BJ (cell line): ENCODE results near the gene HIPK1. TPM values are rescaled to one million over a fixed set of nuclear protein-coding genes. Genes with fewer than 3 reads are reported as not detected.

ENCODE experiments used
- CTCF ChIA-PET: fragments of 350-600 bp; formaldehyde crosslinking; extraction: SDS; loops from one replicate; lab custom pipeline; 2021; ENCODE audit warnings: antibody characterized with exemption, inconsistent platforms; lab: Yijun Ruan, JAX
- POLR2A ChIA-PET: fragments of 300-600 bp; sonication (Branson Sonifier 250); formaldehyde crosslinking; extraction: SDS; loops from one replicate; lab custom pipeline; 2021; ENCODE audit warnings: antibody characterized with exemption; lab: Charles Lee
- DNase-seq: peaks from one replicate; pipeline ENCODE4 v3.0.0-alpha.2; 2011; ENCODE audit warnings: low read depth
- H3K27me3 ChIP-seq: 2 replicates; pipeline ENCODE4 v1.6.0; 2011; ENCODE audit warnings: low read length; ENCODE audit not compliant: control insufficient read depth, insufficient read depth
- H3K36me3 ChIP-seq: 2 replicates; pipeline ENCODE4 v1.5.1; 2011; ENCODE audit warnings: low read length; ENCODE audit not compliant: control insufficient read depth, insufficient read depth
- H3K4me3 ChIP-seq: 2 replicates; pipeline ENCODE4 v1.5.1; 2011; ENCODE audit warnings: low read depth, mild to moderate bottlenecking, control low read depth, low read length
- polyA plus RNA-seq: library from polyadenylated mRNA; depleted of rRNA; stranded (reverse); fragments of >200 nt; gene quantifications from 2 replicates; pipeline ENCODE4 v1.2.3, GENCODE V29; 2011
- TF ChIP-seq, protein P1 (sequence below): IDR thresholded peaks from 2 replicates; pipeline ENCODE4 v1.5.1; 2011; ENCODE audit warnings: low read depth, mild to moderate bottlenecking, control low read depth, inconsistent platforms, low read length, moderate library complexity; ENCODE audit not compliant: insufficient read depth

HIPK1 gene
- polyA plus RNA-seq, 1 experiment = 29.7 TPM

DNA sequence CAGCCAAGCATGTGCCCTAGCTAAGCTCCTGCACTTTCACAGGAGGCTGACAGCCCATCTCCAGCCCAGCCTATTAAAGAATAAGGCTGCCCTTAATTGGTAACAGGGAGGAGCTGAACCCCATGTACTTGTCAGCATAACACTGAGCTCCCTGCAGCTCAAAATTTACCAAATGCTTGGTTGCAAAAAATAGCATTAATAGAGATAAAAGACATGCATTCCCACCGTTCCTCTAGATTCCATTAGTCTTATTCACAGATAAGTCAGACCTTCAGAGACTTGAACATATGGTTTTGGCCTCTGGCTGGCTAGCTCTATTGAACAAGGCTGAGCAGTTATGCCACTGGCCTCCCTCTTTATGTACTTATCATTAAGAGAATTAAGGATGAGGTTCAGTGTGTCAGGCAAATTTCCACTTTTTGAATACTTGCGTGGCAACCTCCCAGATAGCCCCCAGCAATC lies 79.4 kb downstream of the HIPK1 start:
- Histone ChIP-seq H3K27me3 (no peaks in the 10 kb centered on the region), H3K36me3 (no peaks in the 10 kb centered on the region), H3K4me3 (no peak overlapping the region)
- ChIA-PET CTCF (interaction anchor here (0.7 to 1.5 kb wide), 7 partner anchors 25 to 495 kb away, joined by 3 to 6 read pairs (median 4); partner anchors contain the start of gene OLFML3), POLR2A (interaction anchor here (0.8 kb wide), 1 partner anchor 1836 kb away, joined by 4 read pairs; no protein-coding TSS in a partner anchor)
- TF ChIP-seq, protein P1, sequence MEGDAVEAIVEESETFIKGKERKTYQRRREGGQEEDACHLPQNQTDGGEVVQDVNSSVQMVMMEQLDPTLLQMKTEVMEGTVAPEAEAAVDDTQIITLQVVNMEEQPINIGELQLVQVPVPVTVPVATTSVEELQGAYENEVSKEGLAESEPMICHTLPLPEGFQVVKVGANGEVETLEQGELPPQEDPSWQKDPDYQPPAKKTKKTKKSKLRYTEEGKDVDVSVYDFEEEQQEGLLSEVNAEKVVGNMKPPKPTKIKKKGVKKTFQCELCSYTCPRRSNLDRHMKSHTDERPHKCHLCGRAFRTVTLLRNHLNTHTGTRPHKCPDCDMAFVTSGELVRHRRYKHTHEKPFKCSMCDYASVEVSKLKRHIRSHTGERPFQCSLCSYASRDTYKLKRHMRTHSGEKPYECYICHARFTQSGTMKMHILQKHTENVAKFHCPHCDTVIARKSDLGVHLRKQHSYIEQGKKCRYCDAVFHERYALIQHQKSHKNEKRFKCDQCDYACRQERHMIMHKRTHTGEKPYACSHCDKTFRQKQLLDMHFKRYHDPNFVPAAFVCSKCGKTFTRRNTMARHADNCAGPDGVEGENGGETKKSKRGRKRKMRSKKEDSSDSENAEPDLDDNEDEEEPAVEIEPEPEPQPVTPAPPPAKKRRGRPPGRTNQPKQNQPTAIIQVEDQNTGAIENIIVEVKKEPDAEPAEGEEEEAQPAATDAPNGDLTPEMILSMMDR = no peak
- DNase-seq = no peak

- no peaks in the 10 kb centered on the region for H3K27me3 ChIP-seq
- TF ChIP-seq, protein P1 = no peak
- H3K4me3 ChIP-seq = no peak overlapping the region
- DNase-seq = no peak
- no peaks in the 10 kb centered on the region for H3K36me3 ChIP-seq
- ChIA-PET CTCF (interaction anchor here (0.6 to 1.5 kb wide), 9 partner anchors 22 to 495 kb away, joined by 3 to 6 read pairs (median 3); partner anchors contain the start of gene OLFML3), POLR2A (interaction anchor here (0.8 kb wide), 1 partner anchor 1836 kb away, joined by 4 read pairs; no protein-coding TSS in a partner anchor)
Measured at GRCh38 chr1:114008993-114009392, 79.9 kb downstream of the HIPK1 start.

DNA sequence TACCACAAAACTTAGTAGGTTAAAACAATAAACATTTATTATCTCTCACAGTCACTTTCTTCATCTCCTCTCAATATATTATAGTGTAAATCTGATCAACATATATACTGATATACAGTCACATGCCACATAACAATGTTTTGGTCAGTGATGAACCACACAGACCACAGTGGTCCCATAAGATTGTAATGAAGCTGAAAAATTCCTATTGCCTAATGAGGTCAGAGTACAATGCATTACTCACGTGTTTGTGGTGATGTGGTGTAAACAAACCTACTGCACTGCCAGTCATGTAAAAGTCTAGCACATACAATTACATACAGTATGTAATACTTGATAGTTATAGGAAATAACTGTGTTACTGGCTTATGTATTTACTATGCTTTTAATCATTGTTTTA lies 80.3 kb downstream of the HIPK1 start:
- ChIA-PET POLR2A (no interaction called here), CTCF (interaction anchor here (0.6 to 1.9 kb wide), 9 partner anchors 22 to 494 kb away, joined by 3 to 6 read pairs (median 3); no protein-coding TSS in a partner anchor)
- TF ChIP-seq, protein P1 = no peak
- H3K4me3 ChIP-seq = no peak overlapping the region
- no peaks in the 10 kb centered on the region for H3K36me3 ChIP-seq
- no peaks in the 10 kb centered on the region for H3K27me3 ChIP-seq
- no peak for DNase-seq

GRCh38 chr1:114010433-114011184 lies 81.5 kb downstream of the HIPK1 start:
- Histone ChIP-seq H3K36me3 (no peaks in the 10 kb centered on the region), H3K27me3 (no peaks in the 10 kb centered on the region), H3K4me3 (no peak overlapping the region)
- TF ChIP-seq, protein P1 = no peak
- ChIA-PET POLR2A (no interaction called here), CTCF (interaction anchor here (0.7 to 1.9 kb wide), 4 partner anchors 22 to 272 kb away, joined by 3 to 5 read pairs (median 3); no protein-coding TSS in a partner anchor)
- no peak for DNase-seq

DNA sequence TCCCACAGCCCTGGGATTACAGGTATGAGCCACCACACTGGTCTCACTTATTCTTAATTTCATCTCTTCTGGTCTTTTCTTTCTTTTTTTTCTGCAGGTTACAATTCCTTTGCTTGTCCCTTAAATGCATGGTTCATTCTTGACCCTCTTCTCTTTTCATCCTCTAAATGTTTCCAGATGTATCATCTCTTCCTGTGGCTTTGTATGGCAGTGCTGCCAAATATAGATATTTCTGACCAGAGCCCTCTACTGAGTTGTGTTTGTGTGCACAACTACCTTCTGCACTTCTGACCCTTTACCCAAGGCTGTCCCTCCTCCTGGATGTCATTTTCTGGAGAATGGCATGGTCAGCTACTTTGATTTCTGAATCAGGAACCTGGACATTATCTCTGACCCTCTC lies 82.7 kb downstream of the HIPK1 start:
- Histone ChIP-seq H3K27me3 (no peaks in the 10 kb centered on the region), H3K4me3 (no peak overlapping the region), H3K36me3 (no peaks in the 10 kb centered on the region)
- TF ChIP-seq, protein P1 = no peak
- ChIA-PET CTCF (interaction anchor here (0.9 kb wide), 1 partner anchor 21 kb away, joined by 3 read pairs; no protein-coding TSS in a partner anchor), POLR2A (no interaction called here)
- no peak for DNase-seq
